NCI-H1092 treated with DMSO at 0.1 percent for 48 hours (cell line): Measurements from ENCODE around the gene ARHGAP26.

Source experiments
- DNase-seq: peaks from one replicate; lab custom pipeline; 2025; lab: John Stamatoyannopoulos, UW

Gene ARHGAP26

GRCh38 chr5:142783601-142784341, 13.6 kb downstream of the ARHGAP26 start:
- DNase-seq, result no peak

- DNase-seq, result no peak
Observed at GRCh38 chr5:142784401-142784955, 14.3 kb downstream of the ARHGAP26 start.

GRCh38 chr5:142785206-142785605, 15.0 kb downstream of the ARHGAP26 start:
- no peak for DNase-seq

GRCh38 chr5:142789206-142789605, 19.0 kb downstream of the ARHGAP26 start:
- DNase-seq, result no peak

- no peak for DNase-seq
Observed at GRCh38 chr5:142792012-142792864, 22.1 kb downstream of the ARHGAP26 start.

- DNase-seq, result no peak
Observed at GRCh38 chr5:142792865-142793232, 22.7 kb downstream of the ARHGAP26 start.

GRCh38 chr5:142794537-142794936, 24.4 kb downstream of the ARHGAP26 start:
- DNase-seq, result no peak

GRCh38 chr5:142795251-142795650, 25.1 kb downstream of the ARHGAP26 start:
- DNase-seq, result no peak

GRCh38 chr5:142796492-142797109, 26.4 kb downstream of the ARHGAP26 start:
- DNase-seq, result no peak

- no peak for DNase-seq
Observed at GRCh38 chr5:142797420-142797819, 27.2 kb downstream of the ARHGAP26 start.

GRCh38 chr5:142798099-142798770, 28.1 kb downstream of the ARHGAP26 start:
- no peak for DNase-seq

- no peak for DNase-seq
Observed at GRCh38 chr5:142800776-142801494, 30.8 kb downstream of the ARHGAP26 start.

GRCh38 chr5:142801495-142801871, 31.3 kb downstream of the ARHGAP26 start:
- DNase-seq, result no peak

- no peak for DNase-seq
Observed at GRCh38 chr5:142803428-142804125, 33.4 kb downstream of the ARHGAP26 start.

GRCh38 chr5:142805339-142805738, 35.2 kb downstream of the ARHGAP26 start:
- DNase-seq, result no peak

- DNase-seq, result no peak
Observed at GRCh38 chr5:142806841-142807267, 36.7 kb downstream of the ARHGAP26 start.

- DNase-seq, result no peak
Observed at GRCh38 chr5:142807372-142807911, 37.3 kb downstream of the ARHGAP26 start.

GRCh38 chr5:142808878-142809598, 38.9 kb downstream of the ARHGAP26 start:
- no peak for DNase-seq

GRCh38 chr5:142810081-142810480, 39.9 kb downstream of the ARHGAP26 start:
- DNase-seq, result no peak
